H1 (cell line): ENCODE measurements around the gene TBC1D22A. TPM values are rescaled to one million over a fixed set of nuclear protein-coding genes. Genes with fewer than 3 reads are reported as not detected.

Experiments
- CTCF ChIA-PET: fragments of 300-600 bp; sonication (Branson Sonifier 250); formaldehyde crosslinking; loops from one replicate; lab custom pipeline; 2021; ENCODE audit not compliant: partially characterized antibody; lab: Charles Lee
- POLR2A ChIA-PET: fragments of 300-600 bp; sonication (Branson Sonifier 250); formaldehyde crosslinking; loops from one replicate; lab custom pipeline; 2021; ENCODE audit warnings: inconsistent platforms; ENCODE audit not compliant: partially characterized antibody; lab: Charles Lee
- DNase-seq, 2 experiments: peaks; one replicate each; pipeline versions ENCODE4 v3.0.0 to v3.0.0-alpha.2; 2010 to 2022; ENCODE audit warnings: low spot score in 2 of 2, low read depth in 1 of 2, mixed read lengths in 1 of 2
- FAIRE-seq: peaks from 2 replicates; lab custom pipeline; 2011; peaks lifted over from hg19 to GRCh38; lab: Jason Lieb, UNC
- H2AFZ ChIP-seq: 2 replicates; pipeline ENCODE4 v1.8.1; 2012; ENCODE audit warnings: low read length, inconsistent platforms
- H2AK5ac ChIP-seq: 2 replicates; pipeline ENCODE4 v1.6.1; 2013; ENCODE audit warnings: low read depth, low read length
- H2BK120ac ChIP-seq: replicated peaks from 2 replicates; pipeline ENCODE3; 2013; ENCODE audit warnings: low read depth, low read length, inconsistent platforms
- H2BK12ac ChIP-seq: 2 replicates; pipeline ENCODE4 v1.6.1; 2013; ENCODE audit warnings: low read depth, low read length
- H2BK15ac ChIP-seq: 2 replicates; pipeline ENCODE4 v1.6.1; 2013; ENCODE audit warnings: low read length
- H2BK20ac ChIP-seq: 2 replicates; pipeline ENCODE4 v1.6.1; 2013; ENCODE audit warnings: low read length
- H2BK5ac ChIP-seq: 2 replicates; pipeline ENCODE4 v1.6.1; 2013; ENCODE audit warnings: low read depth, low read length
- H3K14ac ChIP-seq: 2 replicates; pipeline ENCODE4 v1.6.1; 2013; ENCODE audit warnings: inconsistent platforms; ENCODE audit not compliant: insufficient read length
- H3K18ac ChIP-seq: 2 replicates; pipeline ENCODE4 v1.6.1; 2013; ENCODE audit warnings: low read length; ENCODE audit errors: extremely low read depth
- H3K23ac ChIP-seq: 2 replicates; pipeline ENCODE4 v1.6.1; 2013; ENCODE audit warnings: inconsistent platforms; ENCODE audit not compliant: insufficient read length
- H3K23me2 ChIP-seq: 2 replicates; pipeline ENCODE4 v1.6.1; 2013; ENCODE audit warnings: low read depth, low read length
- H3K27ac ChIP-seq: 2 replicates; pipeline ENCODE4 v1.6.1; 2011; ENCODE audit warnings: low read depth, low read length, inconsistent platforms
- H3K27me3 ChIP-seq, 4 experiments: replicated peaks in 1 of 4; 1 replicate in 1 of 4; 2 replicates in 3 of 4; pipeline versions ENCODE4 v1.6.1 to v1.8.1; 2011 to 2013; ENCODE audit warnings: low read length in 3 of 4, mild to moderate bottlenecking in 3 of 4, inconsistent platforms in 2 of 4, mixed read lengths in 2 of 4, moderate library complexity in 1 of 4; ENCODE audit not compliant: control insufficient read depth in 3 of 4, insufficient read depth in 3 of 4; ENCODE audit errors: extremely low read depth in 1 of 4
- H3K36me3 ChIP-seq, 4 experiments: 2 replicates each; pipeline versions ENCODE4 v1.6.1 to v1.8.1; 2011 to 2013; ENCODE audit warnings: mild to moderate bottlenecking in 4 of 4, low read length in 3 of 4, moderate library complexity in 2 of 4, control low read depth in 1 of 4, inconsistent platforms in 1 of 4; ENCODE audit not compliant: insufficient read depth in 4 of 4, control insufficient read depth in 2 of 4
- H3K4ac ChIP-seq: replicated peaks from 2 replicates; pipeline ENCODE3; 2013; ENCODE audit warnings: low read length, low read depth, mixed read lengths, inconsistent platforms; ENCODE audit not compliant: insufficient read length
- H3K4me1 ChIP-seq, 4 experiments: replicated peaks in 1 of 4; 1 replicate in 1 of 4; 2 replicates in 3 of 4; pipeline versions ENCODE4 v1.6.1 to v1.8.1; 2011 to 2013; ENCODE audit warnings: low read length in 3 of 4, inconsistent platforms in 2 of 4, mixed read lengths in 1 of 4; ENCODE audit not compliant: insufficient read depth in 4 of 4, control insufficient read depth in 3 of 4
- H3K4me2 ChIP-seq, 2 experiments: 2 replicates each; pipeline versions ENCODE4 v1.6.1 to v1.8.1; 2011 to 2013; ENCODE audit warnings: low read depth in 2 of 2, low read length in 2 of 2, control low read depth in 1 of 2, inconsistent platforms in 1 of 2, mild to moderate bottlenecking in 1 of 2; ENCODE audit not compliant: insufficient read depth in 1 of 2
- H3K4me3 ChIP-seq, 4 experiments: fragments of 200-600, 300-600 bp in 1 of 4; sonication (generic), shearing (Covaris generic), sonication (Bioruptor Twin) in 1 of 4; 2 replicates each; pipeline versions ENCODE4 v1.5.1 to v1.8.1; 2011 to 2016; ENCODE audit warnings: low read length in 4 of 4, low read depth in 3 of 4, control low read depth in 2 of 4, inconsistent platforms in 2 of 4, mild to moderate bottlenecking in 2 of 4, mixed read lengths in 1 of 4, moderate library complexity in 1 of 4; ENCODE audit not compliant: insufficient read depth in 2 of 4; ENCODE audit errors: extremely low read depth in 1 of 4
- H3K56ac ChIP-seq: replicated peaks from 2 replicates; pipeline ENCODE3; 2013; ENCODE audit warnings: low read depth, mild to moderate bottlenecking, mixed read lengths, low read length, inconsistent platforms; ENCODE audit not compliant: insufficient read length
- H3K79me1 ChIP-seq: 2 replicates; pipeline ENCODE4 v1.6.1; 2013; ENCODE audit warnings: low read depth, low read length, control low read depth
- H3K79me2 ChIP-seq, 2 experiments: 2 replicates each; pipeline versions ENCODE4 v1.6.1 to v1.8.1; 2012 to 2013; ENCODE audit warnings: low read length in 2 of 2, mild to moderate bottlenecking in 2 of 2, inconsistent platforms in 1 of 2; ENCODE audit not compliant: insufficient read depth in 2 of 2, control insufficient read depth in 1 of 2
- H3K9ac ChIP-seq, 4 experiments: replicated peaks in 1 of 4; 1 replicate in 1 of 4; 2 replicates in 3 of 4; pipeline versions ENCODE4 v1.6.1 to v1.8.1; 2011 to 2013; ENCODE audit warnings: low read depth in 3 of 4, low read length in 3 of 4, control low read depth in 2 of 4, mild to moderate bottlenecking in 2 of 4, moderate library complexity in 2 of 4, inconsistent platforms in 1 of 4; ENCODE audit errors: extremely low read depth in 1 of 4
- H3K9me3 ChIP-seq, 2 experiments: 2 replicates each; pipeline versions ENCODE4 v1.6.1 to v1.8.1; 2012 to 2013; ENCODE audit warnings: mild to moderate bottlenecking in 2 of 2, moderate library complexity in 2 of 2, control low read depth in 1 of 2, inconsistent platforms in 1 of 2, low read depth in 1 of 2, low read length in 1 of 2, mixed read lengths in 1 of 2; ENCODE audit not compliant: insufficient read depth in 2 of 2
- H4K20me1 ChIP-seq, 2 experiments: replicated peaks in 1 of 2; 2 replicates each; pipeline versions ENCODE3 to v1.8.1; 2011 to 2013; ENCODE audit warnings: inconsistent platforms in 2 of 2, low read length in 2 of 2, mild to moderate bottlenecking in 1 of 2; ENCODE audit not compliant: insufficient read depth in 2 of 2, control insufficient read depth in 1 of 2
- H4K5ac ChIP-seq: 2 replicates; pipeline ENCODE4 v1.6.1; 2013; ENCODE audit warnings: low read length, low read depth, mixed read lengths, inconsistent platforms; ENCODE audit not compliant: insufficient read length
- H4K8ac ChIP-seq: 2 replicates; pipeline ENCODE4 v1.8.0; 2013; ENCODE audit warnings: mild to moderate bottlenecking, moderate library complexity, low read length, inconsistent platforms; ENCODE audit not compliant: insufficient read depth; ENCODE audit errors: extremely low read depth
- H4K91ac ChIP-seq: replicated peaks from 2 replicates; pipeline ENCODE3; 2013; ENCODE audit warnings: low read length, mixed read lengths, inconsistent platforms; ENCODE audit not compliant: insufficient read length
- BACH1 ChIP-seq: IDR thresholded peaks from 2 replicates; pipeline ENCODE4 v1.6.1; 2012; ENCODE audit warnings: low read length, improper control_type of control experiment
- BCL11A ChIP-seq, 2 experiments: IDR thresholded peaks; one replicate each; pipeline ENCODE4 v1.6.1; 2011; ENCODE audit warnings: low read depth in 2 of 2, low read length in 2 of 2, mild to moderate bottlenecking in 2 of 2
- JUND ChIP-seq: IDR thresholded peaks from 2 replicates; pipeline ENCODE4 v1.6.1; 2011; ENCODE audit warnings: mild to moderate bottlenecking, improper control_type of control experiment, low read length
- TBP ChIP-seq: IDR thresholded peaks from 2 replicates; pipeline ENCODE4 v1.6.1; 2011; ENCODE audit warnings: low read depth, low read length, improper control_type of control experiment
- ZNF274 ChIP-seq: IDR thresholded peaks from 2 replicates; pipeline ENCODE4 v1.7.0; 2012; ENCODE audit warnings: low read length, borderline replicate concordance; ENCODE audit errors: extremely low read depth
- WGBS, 2 experiments: shearing (Covaris generic) in 1 of 2; methylation state at CpG; one replicate each; pipeline versions ENCODE4 v1.1.6 to v1.1.7; 2013 to 2015; ENCODE audit warnings: low lambda C conversion rate in 2 of 2, mixed read lengths in 2 of 2, inconsistent platforms in 1 of 2, low coverage in 1 of 2, missing lambda C conversion rate in 1 of 2; ENCODE audit not compliant: insufficient replicate concordance in 2 of 2, insufficient coverage in 1 of 2, insufficient read length in 1 of 2; ENCODE audit errors: extremely low coverage in 1 of 2, missing lambda C conversion rate in 1 of 2; 5-methylcytosine and 5-hydroxymethylcytosine counted together
- polyA plus RNA-seq, 7 experiments: library from polyadenylated mRNA; depleted of rRNA in 3 of 7; stranded (reverse) in 5 of 7; unstranded in 2 of 7; fragments of >200 nt in 5 of 7; fragments of 200-250 nt in 2 of 7; gene quantifications; 1 replicate in 5 of 7; 2 replicates in 1 of 7; 4 replicates in 1 of 7; pipeline versions ENCODE4 v1.2.1 to v1.2.3, GENCODE V29; 2011 to 2013; ENCODE audit warnings: missing spikeins in 2 of 7, mixed read lengths in 2 of 7
- total RNA-seq: library from RNA; stranded (reverse); fragmentation: NEBNext Ultra II Directional; extraction: Animal tissue kit (Norgen Biotek cat#: 25700); gene quantifications from 2 replicates; pipeline ENCODE4 v1.2.1, GENCODE V29; 2021

The TBC1D22A gene
- total and polyA plus RNA-seq, 2 of the 8 experiments (the other 6 are each of a cell fraction or from before 2014, with no cell fraction given) = 11.9 to 18.4 TPM

DNA sequence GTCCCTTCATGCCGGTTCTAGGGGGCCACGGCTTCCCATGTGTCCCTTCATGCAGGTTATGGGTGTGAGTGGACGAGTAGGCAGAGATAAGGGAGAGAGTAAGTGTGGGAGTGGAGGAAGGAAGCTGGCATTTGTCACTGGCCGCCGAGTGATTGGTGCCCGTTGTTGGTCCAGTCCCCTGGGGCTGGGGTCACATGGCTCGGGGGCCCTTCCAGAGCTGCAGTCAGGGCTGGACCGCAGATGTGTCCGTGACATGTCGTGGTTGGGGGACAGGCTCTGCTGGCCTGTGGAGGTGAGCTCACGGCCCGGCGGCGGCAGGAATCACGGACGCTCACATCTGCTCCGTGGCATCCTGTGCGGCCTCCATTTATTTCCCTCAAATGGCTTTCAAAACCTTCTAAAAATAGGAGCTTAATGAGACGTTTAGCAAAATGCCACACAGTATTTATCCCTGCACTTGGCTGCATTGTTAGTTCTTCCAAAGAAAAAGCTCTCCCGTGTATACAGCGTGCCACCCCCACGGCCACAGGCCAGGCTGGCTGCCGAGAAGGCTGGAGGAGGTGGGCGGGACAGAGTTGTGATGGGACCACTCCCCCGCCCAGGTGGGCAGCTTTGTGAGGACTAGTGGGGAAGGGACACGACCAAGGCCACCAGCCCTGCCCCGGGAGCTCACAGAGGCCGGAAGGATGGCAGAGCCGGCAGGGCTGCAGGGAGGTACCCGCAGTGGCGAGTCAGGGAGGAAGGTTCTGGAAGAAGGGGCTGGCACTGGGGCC, 386.7 kb downstream of the TBC1D22A start:
- Histone ChIP-seq H3K4ac (no peak overlapping the region), H2BK20ac (no peak overlapping the region), H2BK5ac (no peak overlapping the region), H2BK12ac (no peak overlapping the region), H2AFZ (no peak overlapping the region), H2AK5ac (no peak overlapping the region), H4K20me1 (peaks cover under 1 to 5% of the 10 kb centered on the region in 2 experiments), H3K14ac (no peak overlapping the region), H3K9me3 (no peaks in the 10 kb centered on the region; a peak in 1 of 4 replicates), H3K27me3 (no peaks in the 10 kb centered on the region), H3K79me1 (no peaks in the 10 kb centered on the region), H3K56ac (no peak overlapping the region), H3K79me2 (no peaks in the 10 kb centered on the region), H4K8ac (no peak overlapping the region), H3K23ac (no peak overlapping the region), H3K4me1 (no peaks in the 10 kb centered on the region), H3K4me3 (no peak overlapping the region), H3K36me3 (no peaks in the 10 kb centered on the region), H3K9ac (no peak overlapping the region), H3K18ac (no peak overlapping the region), H2BK120ac (no peak overlapping the region), H3K27ac (no peak overlapping the region), H4K91ac (no peak overlapping the region), H3K4me2 (no peak overlapping the region), H4K5ac (no peak overlapping the region), H3K23me2 (no peaks in the 10 kb centered on the region), H2BK15ac (no peak overlapping the region)
- WGBS, 2 experiments = 92% methylated on average over 31 of the region's 31 CpGs; no CpG with 5 or more reads in 1 of the 2 experiments
- FAIRE-seq = no peak
- ChIA-PET CTCF (no interaction called here), POLR2A (no interaction called here)
- DNase-seq = no peak
- TF ChIP-seq BCL11A (IDR thresholded peaks at IDR 0.05; ENCODE audit: low read depth in 2 of 2, low read length in 2 of 2) = no peak
- TF ChIP-seq JUND = no peak
- no peak for TF ChIP-seq BACH1
- no peak for TF ChIP-seq TBP
- TF ChIP-seq ZNF274 = no peak
